ENCODE measurements around the gene RAB3GAP2. TPM values are rescaled to one million over a fixed set of nuclear protein-coding genes. Genes with fewer than 3 reads are reported as not detected.
A peak's percentile ranks its signal among the peaks of the same experiment; 100 is the strongest.
"Not testable (repeated sequence)": the region's sequence is repeated elsewhere in the genome, so short reads cannot be mapped to it uniquely, and the experiment has no call there.

The RAB3GAP2 gene
- total and polyA plus RNA-seq, 9 donors, result 15.6 to 23.3 (median 19.3) TPM

GRCh38 chr1:220184506-220184905 lies 87.7 kb downstream of the RAB3GAP2 start:
- DNase-seq, result no peak
- H3K4me3 ChIP-seq (ENCODE audit: low read length), result no peak overlapping the region
- H3K27me3 ChIP-seq (ENCODE audit: control insufficient read depth, insufficient read depth, low read length), result no peaks in the 10 kb centered on the region
- 100% methylated on average over 1 of the region's 1 CpG for WGBS (ENCODE audit: insufficient coverage)
- no peak overlapping the region for H3K27ac ChIP-seq (ENCODE audit: low read length)
- peaks cover 3% of the 10 kb centered on the region for H3K4me1 ChIP-seq (ENCODE audit: control insufficient read depth, insufficient read depth, low read length)
- H3K36me3 ChIP-seq (ENCODE audit: control insufficient read depth, insufficient read depth, low read length), result peaks cover 19% of the 10 kb centered on the region
- no peaks in the 10 kb centered on the region for H3K9me3 ChIP-seq (replicated peaks; ENCODE audit: control insufficient read depth, low read depth, low read length)

GRCh38 chr1:220182656-220183055 lies 89.6 kb downstream of the RAB3GAP2 start:
- Histone ChIP-seq H3K27me3 (ENCODE audit: control insufficient read depth, insufficient read depth, low read length) (no peaks in the 10 kb centered on the region), H3K27ac (ENCODE audit: low read length) (no peak overlapping the region), H3K36me3 (ENCODE audit: control insufficient read depth, insufficient read depth, low read length) (peaks cover 16% of the 10 kb centered on the region), H3K4me3 (ENCODE audit: low read length) (no peak overlapping the region), H3K4me1 (ENCODE audit: control insufficient read depth, insufficient read depth, low read length) (peaks cover 3% of the 10 kb centered on the region), H3K9me3 (replicated peaks; ENCODE audit: control insufficient read depth, low read depth, low read length) (peaks cover 2% of the 10 kb centered on the region)
- WGBS (ENCODE audit: insufficient coverage), result no CpG with 5 or more reads among the region's 2 CpGs
- no peak for DNase-seq

GRCh38 chr1:220182111-220182510 lies 90.1 kb downstream of the RAB3GAP2 start:
- peaks cover 14% of the 10 kb centered on the region for H3K36me3 ChIP-seq (ENCODE audit: control insufficient read depth, insufficient read depth, low read length)
- H3K27me3 ChIP-seq (ENCODE audit: control insufficient read depth, insufficient read depth, low read length), result no peaks in the 10 kb centered on the region
- peaks cover 2% of the 10 kb centered on the region for H3K9me3 ChIP-seq (replicated peaks; ENCODE audit: control insufficient read depth, low read depth, low read length)
- H3K4me3 ChIP-seq (ENCODE audit: low read length), result no peak overlapping the region
- H3K4me1 ChIP-seq (ENCODE audit: control insufficient read depth, insufficient read depth, low read length), result peaks cover 3% of the 10 kb centered on the region
- DNase-seq, result no peak
- no CpG with 5 or more reads among the region's 1 CpG for WGBS (ENCODE audit: insufficient coverage)
- H3K27ac ChIP-seq (ENCODE audit: low read length), result no peak overlapping the region

- DNase-seq, result no peak
- Histone ChIP-seq H3K27me3 (ENCODE audit: control insufficient read depth, insufficient read depth, low read length) (no peaks in the 10 kb centered on the region), H3K36me3 (ENCODE audit: control insufficient read depth, insufficient read depth, low read length) (peaks cover 24% of the 10 kb centered on the region), H3K27ac (ENCODE audit: low read length) (no peak overlapping the region), H3K9me3 (replicated peaks; ENCODE audit: control insufficient read depth, low read depth, low read length) (peaks cover 2% of the 10 kb centered on the region), H3K4me1 (ENCODE audit: control insufficient read depth, insufficient read depth, low read length) (peaks cover under 1% of the 10 kb centered on the region), H3K4me3 (ENCODE audit: low read length) (no peak overlapping the region)
- 100% methylated on average over 1 of the region's 1 CpG for WGBS (ENCODE audit: insufficient coverage)
These were observed 95.7 kb downstream of the RAB3GAP2 start for GRCh38 chr1:220176540-220176939.

GRCh38 chr1:220170836-220171526 lies 101.3 kb downstream of the RAB3GAP2 start:
- H3K36me3 ChIP-seq (ENCODE audit: control insufficient read depth, insufficient read depth, low read length), result peaks cover 19% of the 10 kb centered on the region
- no CpG with 5 or more reads among the region's 1 CpG for WGBS (ENCODE audit: insufficient coverage)
- no peak overlapping the region for H3K4me3 ChIP-seq (ENCODE audit: low read length)
- H3K27me3 ChIP-seq (ENCODE audit: control insufficient read depth, insufficient read depth, low read length), result no peaks in the 10 kb centered on the region
- DNase-seq, result no peak
- no peak overlapping the region for H3K27ac ChIP-seq (ENCODE audit: low read length)
- H3K4me1 ChIP-seq (ENCODE audit: control insufficient read depth, insufficient read depth, low read length), result no peaks in the 10 kb centered on the region
- H3K9me3 ChIP-seq (replicated peaks; ENCODE audit: control insufficient read depth, low read depth, low read length), result no peaks in the 10 kb centered on the region

GRCh38 chr1:220169887-220170286 lies 102.4 kb downstream of the RAB3GAP2 start:
- not testable (repeated sequence) for H3K4me3 ChIP-seq (ENCODE audit: low read length); H3K9me3 ChIP-seq (replicated peaks; ENCODE audit: control insufficient read depth, low read depth, low read length); DNase-seq; H3K27me3 ChIP-seq (ENCODE audit: control insufficient read depth, insufficient read depth, low read length); H3K27ac ChIP-seq (ENCODE audit: low read length); H3K4me1 ChIP-seq (ENCODE audit: control insufficient read depth, insufficient read depth, low read length)
- WGBS (ENCODE audit: insufficient coverage), result no CpG with 5 or more reads among the region's 4 CpGs
- peaks cover 19% of the 10 kb centered on the region for H3K36me3 ChIP-seq (ENCODE audit: control insufficient read depth, insufficient read depth, low read length)

GRCh38 chr1:220166853-220167252 lies 105.4 kb downstream of the RAB3GAP2 start:
- no peak overlapping the region for H3K4me3 ChIP-seq (ENCODE audit: low read length)
- no peaks in the 10 kb centered on the region for H3K27me3 ChIP-seq (ENCODE audit: control insufficient read depth, insufficient read depth, low read length)
- no peak overlapping the region for H3K27ac ChIP-seq (ENCODE audit: low read length)
- H3K36me3 ChIP-seq (ENCODE audit: control insufficient read depth, insufficient read depth, low read length), result peaks cover 17% of the 10 kb centered on the region
- no peak for DNase-seq
- WGBS (ENCODE audit: insufficient coverage), result no CpG with 5 or more reads among the region's 4 CpGs
- no peaks in the 10 kb centered on the region for H3K4me1 ChIP-seq (ENCODE audit: control insufficient read depth, insufficient read depth, low read length)
- H3K9me3 ChIP-seq (replicated peaks; ENCODE audit: control insufficient read depth, low read depth, low read length), result no peaks in the 10 kb centered on the region

GRCh38 chr1:220164517-220164916 lies 107.7 kb downstream of the RAB3GAP2 start:
- DNase-seq, result no peak
- Histone ChIP-seq H3K36me3 (ENCODE audit: control insufficient read depth, insufficient read depth, low read length) (peaks cover 18% of the 10 kb centered on the region), H3K27me3 (ENCODE audit: control insufficient read depth, insufficient read depth, low read length) (no peaks in the 10 kb centered on the region), H3K9me3 (replicated peaks; ENCODE audit: control insufficient read depth, low read depth, low read length) (no peaks in the 10 kb centered on the region), H3K4me1 (ENCODE audit: control insufficient read depth, insufficient read depth, low read length) (no peaks in the 10 kb centered on the region), H3K4me3 (ENCODE audit: low read length) (no peak overlapping the region), H3K27ac (ENCODE audit: low read length) (peak overlapping the region; percentile 30)
- no CpG with 5 or more reads among the region's 2 CpGs for WGBS (ENCODE audit: insufficient coverage)

GRCh38 chr1:220164116-220164515 lies 108.1 kb downstream of the RAB3GAP2 start:
- no peaks in the 10 kb centered on the region for H3K27me3 ChIP-seq (ENCODE audit: control insufficient read depth, insufficient read depth, low read length)
- H3K36me3 ChIP-seq (ENCODE audit: control insufficient read depth, insufficient read depth, low read length), result peaks cover 15% of the 10 kb centered on the region
- no peak overlapping the region for H3K4me3 ChIP-seq (ENCODE audit: low read length)
- no peaks in the 10 kb centered on the region for H3K4me1 ChIP-seq (ENCODE audit: control insufficient read depth, insufficient read depth, low read length)
- DNase-seq, result peak; percentile 62
- no peak overlapping the region for H3K27ac ChIP-seq (ENCODE audit: low read length)
- no peaks in the 10 kb centered on the region for H3K9me3 ChIP-seq (replicated peaks; ENCODE audit: control insufficient read depth, low read depth, low read length)
- WGBS (ENCODE audit: insufficient coverage), result no CpG with 5 or more reads among the region's 1 CpG

- Histone ChIP-seq H3K27ac (ENCODE audit: low read length) (no peak overlapping the region), H3K4me1 (ENCODE audit: control insufficient read depth, insufficient read depth, low read length) (no peaks in the 10 kb centered on the region), H3K4me3 (ENCODE audit: low read length) (no peak overlapping the region), H3K9me3 (replicated peaks; ENCODE audit: control insufficient read depth, low read depth, low read length) (no peaks in the 10 kb centered on the region), H3K36me3 (ENCODE audit: control insufficient read depth, insufficient read depth, low read length) (peaks cover 34% of the 10 kb centered on the region), H3K27me3 (ENCODE audit: control insufficient read depth, insufficient read depth, low read length) (no peaks in the 10 kb centered on the region)
- DNase-seq, result no peak
- no CpG with 5 or more reads among the region's 1 CpG for WGBS (ENCODE audit: insufficient coverage)
These were observed 112.2 kb downstream of the RAB3GAP2 start for GRCh38 chr1:220160027-220160426.

- Histone ChIP-seq H3K4me1 (ENCODE audit: control insufficient read depth, insufficient read depth, low read length) (no peaks in the 10 kb centered on the region), H3K4me3 (ENCODE audit: low read length) (no peak overlapping the region), H3K27ac (ENCODE audit: low read length) (no peak overlapping the region), H3K27me3 (ENCODE audit: control insufficient read depth, insufficient read depth, low read length) (no peaks in the 10 kb centered on the region), H3K9me3 (replicated peaks; ENCODE audit: control insufficient read depth, low read depth, low read length) (no peaks in the 10 kb centered on the region), H3K36me3 (ENCODE audit: control insufficient read depth, insufficient read depth, low read length) (peaks cover 40% of the 10 kb centered on the region)
- no peak for DNase-seq
- no CpG with 5 or more reads among the region's 3 CpGs for WGBS (ENCODE audit: insufficient coverage)
These were observed 113.2 kb downstream of the RAB3GAP2 start for GRCh38 chr1:220159041-220159440.
